Ovary (tissue), 9 donors: ENCODE measurements around the gene PAK5. TPM values are rescaled to one million over a fixed set of nuclear protein-coding genes. Genes with fewer than 3 reads are reported as not detected.
"Not testable (repeated sequence)": the region's sequence is repeated elsewhere in the genome, so short reads cannot be mapped to it uniquely, and the experiment has no call there.

Experiments used
- DNase-seq, 5 donors: peaks; one replicate each; pipeline ENCODE4 v3.0.0-alpha.2; 2019 to 2020
- H3K27ac ChIP-seq, 2 donors: fragments of 200-600 bp; one replicate each; pipeline versions ENCODE4 v1.5.1 to v1.8.0; 2019 to 2022
- H3K27me3 ChIP-seq: fragments of 200-600 bp; one replicate; pipeline ENCODE4 v1.8.0; 2022
- H3K36me3 ChIP-seq: fragments of 200-600 bp; sonication (generic); one replicate; pipeline ENCODE4 v1.5.1; 2019
- H3K4me1 ChIP-seq: one replicate; pipeline ENCODE4 v1.8.1; 2013; ENCODE audit warnings: mild to moderate bottlenecking, moderate library complexity; ENCODE audit not compliant: insufficient read depth
- H3K4me3 ChIP-seq: fragments of 200-600 bp; sonication (generic); one replicate; pipeline ENCODE4 v1.5.1; 2017
- H3K9me3 ChIP-seq, 2 donors: fragments of 200-600 bp in 1 of 2; sonication (generic) in 1 of 2; one replicate each; pipeline versions ENCODE4 v1.5.1 to v1.8.1; 2013 to 2019; ENCODE audit warnings: mild to moderate bottlenecking in 1 of 2, moderate library complexity in 1 of 2
- EP300 ChIP-seq: sonication (generic); formaldehyde crosslinking; IDR thresholded peaks from one replicate; pipeline ENCODE4 v1.6.1; 2017; ENCODE audit warnings: antibody characterized with exemption
- POLR2A ChIP-seq: fragments of 450-650 bp; IDR thresholded peaks from one replicate; pipeline ENCODE4 v1.6.1; 2017; ENCODE audit warnings: antibody characterized with exemption, mild to moderate bottlenecking, moderate library complexity
- WGBS, 3 donors: extraction: QIAGEN DNeasy Blood & Tissue Kit in 1 of 3; methylation state at CpG; one replicate each; pipeline versions ENCODE4 v1.1.5 to v1.1.7; 2013 to 2017; 5-methylcytosine and 5-hydroxymethylcytosine counted together
- intact Hi-C, 4 donors: fragments of 100-400 bp; cut with DNase I; formaldehyde crosslinking; loops; one replicate each; pipeline versions ENCODE4 v1.11.0 to v1.15.1; 2022 to 2023
- polyA plus RNA-seq, 2 donors: library from polyadenylated mRNA; stranded (reverse); fragments of 200-250 nt in 1 of 2; fragments of 350-450 nt in 1 of 2; fragmentation: Illumina TruSeq in 1 of 2; extraction: RNeasy Lipid Tissue Mini Kit (QIAGEN cat#74804) in 1 of 2; gene quantifications; one replicate each; pipeline ENCODE4 v1.2.3, GENCODE V29; 2013 to 2014
- total RNA-seq, 7 donors: library from RNA; depleted of rRNA in 2 of 7; stranded (reverse); fragments of >200 nt in 2 of 7; fragmentation: NEBNext Ultra II Directional in 3 of 7; extraction: Animal tissue kit (Norgen Biotek cat#: 25700) in 3 of 7; gene quantifications; one replicate each; pipeline versions ENCODE4 v1.1.0 to v1.2.4, GENCODE V29; 2016 to 2023
- TF ChIP-seq, protein P1 (sequence below), 3 donors: fragments of 450-650 bp in 2 of 3; fragments of 200-600 bp in 1 of 3; IDR thresholded peaks; one replicate each; pipeline versions ENCODE4 v1.5.1 to v1.8.0; 2016 to 2022; ENCODE audit warnings: antibody characterized with exemption in 3 of 3, mild to moderate bottlenecking in 1 of 3
- donor health status: DM: no; HTN: no; CAD: no; lungs with moderate emphysema.
- donor health status: DM: no; HTN: no; CAD: no.
- donor health status: Bipolar disorder and iron deficiency.
- donor health status: DM: yes; HTN: yes; CAD: no.
- donor health status: DM: no; HTN: no; CAD: no.
- donor health status: DM: yes; HTN: yes; CAD: no.

PAK5 gene
- total and polyA plus RNA-seq, 9 donors: under 0.01 to 0.47 (median 0.10) TPM; not detected in 2

DNA sequence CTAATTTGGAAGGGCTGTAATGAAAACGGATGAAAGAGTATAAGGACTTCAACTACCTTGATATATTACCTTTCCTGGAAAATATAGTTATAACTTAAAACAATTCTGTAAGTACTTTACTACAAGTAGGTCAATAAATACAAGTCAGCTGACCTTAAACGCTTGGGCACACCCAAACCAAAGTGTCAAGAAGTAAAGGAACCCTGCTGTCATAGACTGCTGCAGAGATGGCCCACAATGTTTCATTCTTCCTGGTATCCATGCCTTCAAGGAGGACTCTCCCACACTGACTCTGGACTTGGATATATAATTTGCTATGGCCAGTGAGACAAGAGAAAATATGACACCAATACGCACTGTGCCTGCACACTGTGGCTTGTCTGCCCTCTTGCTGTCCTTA is 192.5 kb downstream of the PAK5 start:
- no peak for DNase-seq
- no peaks in the 10 kb centered on the region for H3K27me3 ChIP-seq
- H3K9me3 ChIP-seq: no peaks in the 10 kb centered on the region
- H3K4me3 ChIP-seq: no peak overlapping the region
- intact Hi-C loops: no loop called here
- H3K27ac ChIP-seq: no peak overlapping the region
- H3K4me1 ChIP-seq: no peaks in the 10 kb centered on the region
- 75 to 79% (median 78%) methylated on average over 3 of the region's 3 CpGs for WGBS, 3 donors
- TF ChIP-seq POLR2A (no peak), EP300 (no peak)
- TF ChIP-seq, protein P1, sequence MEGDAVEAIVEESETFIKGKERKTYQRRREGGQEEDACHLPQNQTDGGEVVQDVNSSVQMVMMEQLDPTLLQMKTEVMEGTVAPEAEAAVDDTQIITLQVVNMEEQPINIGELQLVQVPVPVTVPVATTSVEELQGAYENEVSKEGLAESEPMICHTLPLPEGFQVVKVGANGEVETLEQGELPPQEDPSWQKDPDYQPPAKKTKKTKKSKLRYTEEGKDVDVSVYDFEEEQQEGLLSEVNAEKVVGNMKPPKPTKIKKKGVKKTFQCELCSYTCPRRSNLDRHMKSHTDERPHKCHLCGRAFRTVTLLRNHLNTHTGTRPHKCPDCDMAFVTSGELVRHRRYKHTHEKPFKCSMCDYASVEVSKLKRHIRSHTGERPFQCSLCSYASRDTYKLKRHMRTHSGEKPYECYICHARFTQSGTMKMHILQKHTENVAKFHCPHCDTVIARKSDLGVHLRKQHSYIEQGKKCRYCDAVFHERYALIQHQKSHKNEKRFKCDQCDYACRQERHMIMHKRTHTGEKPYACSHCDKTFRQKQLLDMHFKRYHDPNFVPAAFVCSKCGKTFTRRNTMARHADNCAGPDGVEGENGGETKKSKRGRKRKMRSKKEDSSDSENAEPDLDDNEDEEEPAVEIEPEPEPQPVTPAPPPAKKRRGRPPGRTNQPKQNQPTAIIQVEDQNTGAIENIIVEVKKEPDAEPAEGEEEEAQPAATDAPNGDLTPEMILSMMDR (IDR thresholded peaks at IDR 0.05): no peak
- no peaks in the 10 kb centered on the region for H3K36me3 ChIP-seq

DNA sequence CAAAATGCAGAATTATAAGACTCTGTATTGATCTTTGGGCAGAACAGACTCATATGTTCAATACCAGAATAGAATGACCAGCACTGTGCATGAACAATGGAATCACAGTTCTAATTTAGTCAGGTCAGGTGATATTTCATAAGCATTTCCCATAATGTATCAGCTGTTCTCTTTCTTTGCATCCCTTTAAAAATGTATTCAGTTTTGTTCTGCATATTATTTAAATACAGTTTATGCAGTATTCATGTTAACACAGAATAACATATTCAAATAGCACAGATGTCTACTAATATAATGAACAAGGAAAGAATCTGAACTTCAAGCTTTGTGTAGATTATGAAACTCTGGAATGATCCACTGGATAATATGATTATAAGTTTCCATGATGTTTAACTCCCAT is 196.0 kb downstream of the PAK5 start:
- Histone ChIP-seq H3K27me3 (no peaks in the 10 kb centered on the region), H3K4me1 (no peaks in the 10 kb centered on the region), H3K9me3 (no peaks in the 10 kb centered on the region), H3K27ac (no peak overlapping the region), H3K36me3 (no peaks in the 10 kb centered on the region), H3K4me3 (no peak overlapping the region)
- TF ChIP-seq POLR2A (no peak), EP300 (no peak)
- TF ChIP-seq, protein P1 (IDR thresholded peaks at IDR 0.05): no peak
- intact Hi-C loops: no loop called here
- DNase-seq: no peak

DNA sequence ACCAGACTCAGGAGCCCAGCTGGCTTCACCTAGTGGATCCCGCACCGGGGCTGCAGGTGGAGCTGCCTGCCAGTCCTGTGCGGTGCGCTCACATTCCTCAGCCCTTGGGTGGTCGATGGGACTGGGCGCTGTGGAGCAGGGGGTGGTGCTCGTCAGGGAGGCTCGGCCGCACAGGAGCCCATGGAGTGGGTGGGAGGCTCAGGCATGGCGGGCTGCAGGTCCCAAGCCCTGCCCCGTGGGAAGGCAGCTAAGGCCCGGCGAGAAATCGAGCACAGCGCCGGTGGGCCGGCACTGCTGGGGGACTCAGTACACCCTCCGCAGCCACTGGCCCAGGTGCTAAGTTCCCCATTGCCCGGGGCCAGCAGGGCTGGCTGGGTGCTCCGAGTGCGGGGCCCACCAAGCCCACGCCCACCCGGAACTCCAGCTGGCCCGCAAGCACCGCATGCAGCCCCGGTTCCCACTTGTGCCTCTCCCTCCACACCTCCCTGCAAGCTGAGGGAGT is 197.3 kb downstream of the PAK5 start:
- WGBS, 3 donors: 92 to 95% (median 93%) methylated on average over 19 to 25 of the region's 26 CpGs
- H3K9me3 ChIP-seq, H3K4me1 ChIP-seq, H3K36me3 ChIP-seq, H3K4me3 ChIP-seq, H3K27ac ChIP-seq, DNase-seq, H3K27me3 ChIP-seq, intact Hi-C loops: not testable (repeated sequence)

DNA sequence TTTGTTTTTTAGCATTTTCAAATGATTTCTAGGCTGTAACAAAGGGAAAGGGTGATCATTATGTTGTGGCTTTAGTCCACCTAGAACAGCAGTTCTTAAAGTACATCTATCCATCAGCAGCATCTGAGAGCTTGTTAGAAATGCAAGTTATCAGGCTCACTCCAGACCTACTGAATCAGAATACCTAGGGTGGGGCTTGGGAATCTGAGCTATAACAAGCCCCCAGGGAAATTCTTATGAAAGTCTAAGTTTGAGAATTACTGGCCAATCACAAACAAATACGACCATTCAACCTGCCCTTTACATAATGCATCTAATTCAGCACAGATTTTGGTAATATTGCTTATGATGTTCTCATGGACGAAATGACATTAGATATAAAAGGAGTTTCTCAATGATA is 201.0 kb downstream of the PAK5 start:
- no peak overlapping the region for H3K27ac ChIP-seq
- no peak for DNase-seq
- H3K4me3 ChIP-seq: no peak overlapping the region
- WGBS, 3 donors: 61 to 82% (median 68%) methylated on average over 2 of the region's 2 CpGs
- H3K9me3 ChIP-seq: no peaks in the 10 kb centered on the region
- no peak for TF ChIP-seq EP300
- no peak for TF ChIP-seq POLR2A
- TF ChIP-seq, protein P1 (IDR thresholded peaks at IDR 0.05): no peak
- H3K36me3 ChIP-seq: no peaks in the 10 kb centered on the region
- H3K4me1 ChIP-seq: no peaks in the 10 kb centered on the region
- H3K27me3 ChIP-seq: no peaks in the 10 kb centered on the region
- intact Hi-C loops: no loop called here

DNA sequence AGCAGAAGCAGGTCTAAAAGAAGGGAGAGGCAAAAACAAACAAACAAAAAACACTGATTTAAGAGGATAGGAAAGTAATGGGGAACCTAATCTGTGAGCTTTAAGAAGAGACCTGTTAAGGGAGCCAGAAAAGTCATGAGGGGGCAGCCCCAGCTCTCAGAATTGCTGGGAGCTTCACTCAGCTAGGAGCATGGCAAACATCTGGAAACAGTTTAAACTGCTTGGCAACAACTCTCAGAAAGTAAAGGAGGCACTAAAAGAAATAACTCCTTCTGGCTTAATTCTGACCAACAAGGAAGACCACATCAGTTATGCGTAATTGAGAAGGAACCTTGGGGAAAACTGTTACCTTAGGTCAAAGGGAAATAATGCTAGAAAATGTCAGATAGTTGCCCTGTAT is 203.1 kb downstream of the PAK5 start:
- intact Hi-C loops: no loop called here

More for the DNA sequence above, 203.1 kb downstream of the PAK5 start:
- H3K36me3 ChIP-seq: no peaks in the 10 kb centered on the region
- no peaks in the 10 kb centered on the region for H3K4me1 ChIP-seq
- H3K27me3 ChIP-seq: no peaks in the 10 kb centered on the region
- no peak for TF ChIP-seq EP300
- TF ChIP-seq POLR2A: no peak
- TF ChIP-seq, protein P1 (IDR thresholded peaks at IDR 0.05): no peak
- DNase-seq: no peak
- H3K27ac ChIP-seq: no peak overlapping the region
- 52 to 67% (median 56%) methylated on average over 1 of the region's 1 CpG for WGBS, 3 donors
- H3K9me3 ChIP-seq: no peaks in the 10 kb centered on the region
- no peak overlapping the region for H3K4me3 ChIP-seq
